Embryonic facial prominence (tissue), 1 donor: ENCODE measurements around the gene SLC22A17.

ENCODE experiments used
- DNase-seq: peaks from one replicate; pipeline ENCODE4 v3.0.0-alpha.2; 2016; ENCODE audit errors: extremely low spot score

Gene SLC22A17

GRCh38 chr14:23361763-23362162 is 9.1 kb upstream of the SLC22A17 start:
- DNase-seq, result no peak

DNA sequence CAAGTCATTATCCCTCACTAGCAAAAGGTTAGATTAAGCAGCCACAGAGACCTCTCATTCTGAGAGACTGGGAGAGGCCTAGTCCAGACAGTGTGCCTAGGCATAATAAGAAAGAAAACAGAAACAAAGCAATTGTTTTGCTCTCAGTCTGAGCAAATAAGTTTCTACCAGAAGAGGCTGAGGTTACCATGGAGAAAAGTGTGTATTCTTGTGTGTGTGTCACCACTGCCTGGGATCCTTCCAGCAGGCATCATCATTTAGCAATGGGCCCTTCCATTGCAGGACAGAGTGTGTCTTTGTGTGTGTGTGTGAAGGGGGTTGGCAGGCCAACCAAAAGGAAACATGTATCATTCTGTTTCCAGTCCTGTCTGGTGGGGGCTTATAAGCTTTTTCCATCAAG is 8.6 kb upstream of the SLC22A17 start:
- DNase-seq, result no peak

- DNase-seq, result no peak
These were observed 7.8 kb upstream of the SLC22A17 start for GRCh38 chr14:23360496-23360895.

- no peak for DNase-seq
These were observed 7.2 kb upstream of the SLC22A17 start for GRCh38 chr14:23359722-23360447.

GRCh38 chr14:23359167-23359626 is 6.5 kb upstream of the SLC22A17 start:
- DNase-seq, result no peak

GRCh38 chr14:23358553-23359166 is 6.0 kb upstream of the SLC22A17 start:
- no peak for DNase-seq

- no peak for DNase-seq
These were observed 5.4 kb upstream of the SLC22A17 start for GRCh38 chr14:23358042-23358441.

- DNase-seq, result no peak
These were observed 4.6 kb upstream of the SLC22A17 start for GRCh38 chr14:23357261-23357660.

DNA sequence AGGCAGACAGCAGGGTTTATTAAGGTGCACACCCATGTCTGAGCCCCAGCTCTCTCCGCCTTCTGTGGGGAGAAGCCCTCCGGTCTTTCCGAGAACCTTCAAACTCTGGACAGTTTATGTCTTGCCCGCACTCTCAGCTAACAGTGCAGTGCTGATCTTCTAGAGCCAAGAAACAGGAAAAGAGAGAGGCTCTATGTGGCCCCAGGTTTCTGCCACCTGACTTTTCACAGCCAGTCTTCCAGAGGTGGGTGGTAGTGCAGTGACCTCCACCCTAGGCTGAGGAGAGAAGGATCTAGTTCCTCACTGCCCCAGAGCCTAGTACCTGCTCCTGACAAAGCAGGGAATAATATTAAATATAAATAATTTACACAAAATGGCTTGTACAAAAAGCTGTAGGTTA is 4.0 kb upstream of the SLC22A17 start:
- no peak for DNase-seq

GRCh38 chr14:23355871-23356435 is 3.3 kb upstream of the SLC22A17 start:
- no peak for DNase-seq

GRCh38 chr14:23354990-23355389 is 2.3 kb upstream of the SLC22A17 start:
- no peak for DNase-seq

- no peak for DNase-seq
These were observed 720 bp upstream of the SLC22A17 start for GRCh38 chr14:23353433-23353780.

DNA sequence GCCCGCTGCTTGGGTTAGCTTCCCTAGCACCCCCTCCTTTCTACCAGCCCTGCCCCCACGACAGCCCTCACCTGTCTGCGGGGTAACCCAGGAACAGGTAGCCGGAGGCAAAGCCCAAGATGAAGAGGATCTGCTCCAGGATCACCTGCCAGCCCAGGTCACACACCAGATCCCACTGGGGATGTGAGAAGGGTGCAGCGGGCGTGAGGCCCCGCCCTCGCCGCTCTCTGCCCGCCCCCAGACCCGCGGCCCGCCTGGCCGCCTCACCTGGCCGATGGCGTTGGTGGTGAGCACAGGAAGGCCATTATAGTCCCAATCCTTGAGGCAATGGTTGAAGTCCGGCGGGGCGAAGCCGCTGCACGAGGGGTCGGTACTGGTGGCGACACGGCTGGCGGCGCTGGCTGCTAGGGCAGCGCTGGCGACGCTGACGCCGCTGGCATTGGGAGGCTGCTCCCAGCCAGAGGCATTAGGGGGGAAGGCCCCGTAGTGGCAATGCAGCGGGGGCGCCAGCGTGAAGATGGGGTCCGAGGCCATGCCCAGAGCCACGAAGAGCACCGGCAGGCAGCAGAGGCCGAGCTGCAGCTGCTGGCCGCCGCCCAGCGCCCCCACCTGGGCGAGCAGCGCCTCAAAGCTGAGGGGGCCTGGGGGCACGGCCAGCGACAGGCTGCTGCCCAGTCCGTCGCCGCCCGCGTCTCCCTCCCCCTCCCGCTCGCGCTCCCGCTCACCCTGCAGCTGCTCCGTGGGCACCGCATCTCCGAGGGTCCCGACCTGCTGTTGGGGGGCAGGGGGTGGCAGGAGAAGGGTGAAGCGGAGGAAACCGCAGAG is 794 bp downstream of the SLC22A17 start:
- no peak for DNase-seq

DNA sequence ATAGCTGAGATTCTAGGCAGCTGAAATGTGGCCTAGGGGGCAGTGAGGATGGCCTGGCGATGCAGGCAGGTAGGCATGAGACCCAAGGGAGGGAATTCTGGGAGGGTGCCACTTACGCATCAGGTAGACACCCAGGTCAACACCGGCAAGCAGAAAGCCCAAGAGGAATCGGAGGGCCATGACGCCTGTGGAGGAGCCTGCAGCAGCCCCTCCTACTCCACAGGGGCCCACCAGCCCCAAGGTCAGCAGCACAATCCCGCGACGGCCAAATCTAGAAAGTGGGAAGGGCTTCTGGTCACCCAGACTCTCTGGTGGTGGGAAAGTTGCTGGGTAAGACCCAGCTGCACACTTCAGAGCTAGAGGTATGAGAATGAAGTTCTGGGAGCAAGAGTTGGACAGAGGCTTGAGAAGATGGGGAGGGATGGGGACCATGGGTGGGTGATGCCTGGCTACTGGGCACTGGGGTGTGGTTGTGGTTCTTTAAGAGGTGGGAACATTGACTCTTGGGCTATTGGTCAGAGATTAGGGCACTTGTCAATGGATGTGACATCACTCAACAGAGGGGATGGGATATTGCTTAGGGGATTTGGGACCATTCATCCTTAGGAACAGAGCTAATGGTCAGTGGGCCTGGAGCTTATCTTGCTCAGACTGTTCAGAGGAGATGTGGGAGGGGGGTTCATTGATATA is 3.4 kb downstream of the SLC22A17 start:
- no peak for DNase-seq

DNA sequence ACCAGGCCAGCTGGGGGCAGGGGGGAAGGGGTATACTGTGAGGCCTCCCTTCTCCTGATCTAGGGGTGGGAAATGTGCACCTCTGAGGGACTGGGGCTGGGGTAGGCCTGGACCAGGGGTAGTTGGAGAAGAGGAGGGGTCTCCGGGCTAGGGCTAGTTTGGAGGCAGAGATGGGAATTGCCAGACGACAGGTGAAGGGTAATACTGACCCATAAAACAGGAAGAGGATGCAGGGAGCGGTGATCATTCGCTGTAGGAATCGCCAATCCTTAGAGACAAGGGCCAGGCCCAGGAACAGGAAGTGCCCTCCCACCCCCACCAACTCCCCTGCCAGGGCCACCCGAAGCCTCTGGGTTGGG is 4.4 kb downstream of the SLC22A17 start:
- no peak for DNase-seq

DNA sequence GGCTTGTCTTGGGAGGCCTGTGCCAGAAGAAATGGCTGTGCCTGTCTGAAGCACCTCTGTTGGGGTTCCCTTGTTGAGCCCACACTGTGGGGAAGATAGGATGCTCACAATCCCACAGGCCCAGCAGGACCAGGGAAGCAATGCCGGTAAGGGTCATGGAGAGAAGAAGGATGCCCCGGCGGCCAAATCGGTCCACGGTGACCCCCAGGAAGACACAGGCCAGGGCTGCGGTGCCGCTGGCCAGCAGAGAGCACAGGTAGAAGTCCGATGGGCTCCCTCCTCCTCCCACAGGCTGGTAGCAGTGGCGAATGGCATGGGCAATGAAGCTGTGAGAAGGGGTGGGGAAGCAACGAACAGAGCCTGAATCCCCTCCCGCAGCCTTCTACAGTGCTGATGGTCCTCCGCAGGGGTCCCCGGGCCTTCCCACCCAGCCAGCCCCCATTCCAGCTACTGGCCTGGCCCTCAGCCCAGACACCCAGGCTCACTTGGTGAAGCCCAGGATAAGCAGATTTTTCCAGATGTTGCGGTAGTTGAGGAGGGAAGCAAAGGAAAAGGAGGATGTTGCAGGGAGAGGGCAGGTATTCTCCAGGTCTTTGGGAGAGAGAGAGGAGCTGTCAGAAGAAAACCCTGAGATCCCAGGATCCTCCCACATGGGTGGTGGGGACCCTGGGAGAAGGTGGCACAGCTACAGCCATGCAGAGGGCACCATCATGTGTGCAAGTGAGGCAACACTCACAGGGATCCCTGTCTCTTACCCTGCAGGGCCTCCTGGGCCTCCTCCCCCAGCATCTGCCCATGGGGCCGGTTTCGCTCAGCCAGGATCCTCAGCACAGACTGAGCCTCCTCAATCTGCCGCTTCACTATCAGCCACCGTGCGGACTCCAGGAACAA is 5.0 kb downstream of the SLC22A17 start:
- DNase-seq, result no peak

- DNase-seq, result no peak
These were observed 5.8 kb downstream of the SLC22A17 start for GRCh38 chr14:23346693-23347405.

DNA sequence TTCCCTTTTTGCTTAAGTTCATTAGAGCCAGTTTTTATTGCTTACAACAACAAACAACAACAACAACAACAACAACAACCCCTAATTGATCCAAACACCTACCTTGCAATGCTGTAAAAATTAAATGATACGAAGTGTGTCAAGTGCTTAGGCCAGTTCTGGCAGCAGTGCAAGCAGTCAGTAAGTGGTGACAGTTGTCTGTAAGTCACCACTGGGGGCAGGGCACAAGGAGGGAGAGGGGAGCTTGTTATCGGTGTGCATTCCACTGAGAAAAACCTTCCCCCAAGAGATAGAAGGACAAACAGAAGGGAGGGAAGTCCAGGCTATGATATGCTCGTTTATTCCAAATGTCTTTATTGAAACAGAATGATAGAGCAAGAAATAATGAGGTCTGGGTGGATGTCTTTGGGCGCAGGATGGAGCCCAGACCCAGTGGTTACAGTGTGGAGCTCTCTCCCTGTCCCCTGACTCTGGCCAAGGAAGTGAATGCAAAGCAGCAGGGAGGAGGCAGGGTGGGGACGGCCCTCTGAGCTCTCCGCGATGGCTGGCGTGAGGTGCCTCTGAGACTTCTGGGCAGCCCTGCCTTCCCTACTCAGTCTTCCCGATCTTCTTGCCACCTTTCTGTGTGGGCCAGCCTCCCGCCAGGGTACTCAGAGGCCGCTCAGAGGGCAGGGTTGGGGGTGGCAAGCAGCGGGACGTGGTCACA is 6.5 kb downstream of the SLC22A17 start:
- no peak for DNase-seq

- DNase-seq, result no peak
These were observed 8.2 kb downstream of the SLC22A17 start for GRCh38 chr14:23344481-23344880.
